Stimulated activated CD8-positive, alpha-beta memory T cell treated with anti-CD3 and anti-CD28 coated beads, Interleukin-4, amount 100 ng/mL, for 1 hour (primary cell): ENCODE data around the gene KRTCAP2.
"Not testable (repeated sequence)": the region's sequence is repeated elsewhere in the genome, so short reads cannot be mapped to it uniquely, and the experiment has no call there.

Experiments used
- DNase-seq, 2 donors: peaks; one replicate each; pipeline ENCODE4 v3.0.0-alpha.2; 2020; ENCODE audit warnings: low read depth in 2 of 2, low spot score in 1 of 2

The KRTCAP2 gene

GRCh38 chr1:155170101-155170785, 2.9 kb downstream of the KRTCAP2 start:
- no peak for DNase-seq

GRCh38 chr1:155169541-155169940, 3.6 kb downstream of the KRTCAP2 start:
- no peak for DNase-seq

- DNase-seq: no peak
Measured at GRCh38 chr1:155168456-155169210, 4.5 kb downstream of the KRTCAP2 start.

- not testable (repeated sequence) for DNase-seq
Measured at GRCh38 chr1:155168105-155168445, 5.0 kb downstream of the KRTCAP2 start.

- peak; percentile 75 to 77 for DNase-seq
Measured at GRCh38 chr1:155167166-155168104, 5.7 kb downstream of the KRTCAP2 start.

- DNase-seq: no peak
Measured at GRCh38 chr1:155166471-155167165, 6.5 kb downstream of the KRTCAP2 start.

- no peak for DNase-seq
Measured at GRCh38 chr1:155166051-155166470, 7.0 kb downstream of the KRTCAP2 start.

- not testable (repeated sequence) for DNase-seq
Measured at GRCh38 chr1:155164625-155165024, 8.5 kb downstream of the KRTCAP2 start.

GRCh38 chr1:155163785-155164184, 9.3 kb downstream of the KRTCAP2 start:
- DNase-seq: not testable (repeated sequence)

GRCh38 chr1:155162631-155163030, 10.5 kb downstream of the KRTCAP2 start:
- DNase-seq: not testable (repeated sequence)

- no peak for DNase-seq
Measured at GRCh38 chr1:155160128-155160527, 13.0 kb downstream of the KRTCAP2 start.

GRCh38 chr1:155158991-155159390, 14.1 kb downstream of the KRTCAP2 start:
- no peak for DNase-seq

GRCh38 chr1:155155996-155156643, 17.0 kb downstream of the KRTCAP2 start:
- DNase-seq: not testable (repeated sequence)

- no peak for DNase-seq
Measured at GRCh38 chr1:155145491-155145890, 27.6 kb downstream of the KRTCAP2 start.

GRCh38 chr1:155141749-155142148, 31.4 kb downstream of the KRTCAP2 start:
- DNase-seq: no peak

- no peak for DNase-seq
Measured at GRCh38 chr1:155140630-155140953, 32.5 kb downstream of the KRTCAP2 start.

GRCh38 chr1:155139895-155140629, 33.0 kb downstream of the KRTCAP2 start, which contains the start of gene DPM3:
TSS of gene DPM3 (minus strand) at chr1:155140531. CDS start at chr1:155140240, 291 bp downstream.
- DNase-seq: peak; percentile 69 to 76

- no peak for DNase-seq
Measured at GRCh38 chr1:155137154-155137949, 35.8 kb downstream of the KRTCAP2 start.

- DNase-seq: no peak
Measured at GRCh38 chr1:155136748-155137147, 36.4 kb downstream of the KRTCAP2 start.
